AG04449 (cell line): ENCODE measurements around the gene FRK.

Experiments used
- CTCF ChIA-PET: fragments of 350-600 bp; formaldehyde crosslinking; extraction: SDS; loops from one replicate; lab custom pipeline; 2021; ENCODE audit warnings: antibody characterized with exemption; lab: Yijun Ruan, JAX
- POLR2A ChIA-PET: fragments of 400-600, 350-600 bp; formaldehyde crosslinking; extraction: SDS; loops from one replicate; lab custom pipeline; 2020; ENCODE audit warnings: antibody characterized with exemption, inconsistent platforms; lab: Yijun Ruan, JAX
- DNase-seq: peaks from one replicate; pipeline ENCODE4 v3.0.0-alpha.2; 2010; ENCODE audit warnings: low read depth, low spot score
- H3K4me3 ChIP-seq: 2 replicates; pipeline ENCODE4 v1.5.1; 2011; ENCODE audit warnings: low read depth, mild to moderate bottlenecking, control low read depth, low read length
- TF ChIP-seq, protein P1 (sequence below): IDR thresholded peaks from one replicate; pipeline ENCODE4 v1.5.1; 2011; ENCODE audit warnings: mild to moderate bottlenecking, moderate library complexity, low read length, control low read depth, inconsistent platforms; ENCODE audit not compliant: insufficient read depth; ENCODE audit errors: missing control alignments

The FRK gene

GRCh38 chr6:116078945-116079344, 18.3 kb upstream of the FRK start:
- H3K4me3 ChIP-seq = no peak overlapping the region
- TF ChIP-seq, protein P1, sequence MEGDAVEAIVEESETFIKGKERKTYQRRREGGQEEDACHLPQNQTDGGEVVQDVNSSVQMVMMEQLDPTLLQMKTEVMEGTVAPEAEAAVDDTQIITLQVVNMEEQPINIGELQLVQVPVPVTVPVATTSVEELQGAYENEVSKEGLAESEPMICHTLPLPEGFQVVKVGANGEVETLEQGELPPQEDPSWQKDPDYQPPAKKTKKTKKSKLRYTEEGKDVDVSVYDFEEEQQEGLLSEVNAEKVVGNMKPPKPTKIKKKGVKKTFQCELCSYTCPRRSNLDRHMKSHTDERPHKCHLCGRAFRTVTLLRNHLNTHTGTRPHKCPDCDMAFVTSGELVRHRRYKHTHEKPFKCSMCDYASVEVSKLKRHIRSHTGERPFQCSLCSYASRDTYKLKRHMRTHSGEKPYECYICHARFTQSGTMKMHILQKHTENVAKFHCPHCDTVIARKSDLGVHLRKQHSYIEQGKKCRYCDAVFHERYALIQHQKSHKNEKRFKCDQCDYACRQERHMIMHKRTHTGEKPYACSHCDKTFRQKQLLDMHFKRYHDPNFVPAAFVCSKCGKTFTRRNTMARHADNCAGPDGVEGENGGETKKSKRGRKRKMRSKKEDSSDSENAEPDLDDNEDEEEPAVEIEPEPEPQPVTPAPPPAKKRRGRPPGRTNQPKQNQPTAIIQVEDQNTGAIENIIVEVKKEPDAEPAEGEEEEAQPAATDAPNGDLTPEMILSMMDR = no peak
- CTCF ChIA-PET = interaction anchor here (1.0 to 1.3 kb wide), 2 partner anchors 18 kb away, joined by 4 to 5 read pairs; partner anchors contain the start of gene FRK
- POLR2A ChIA-PET = no interaction called here
- no peak for DNase-seq

GRCh38 chr6:116078522-116078921, 17.8 kb upstream of the FRK start:
- H3K4me3 ChIP-seq = no peak overlapping the region
- ChIA-PET CTCF (interaction anchor here (1.0 to 1.3 kb wide), 3 partner anchors 18 to 67 kb away, joined by 3 to 5 read pairs (median 4); partner anchors contain the start of gene FRK), POLR2A (no interaction called here)
- TF ChIP-seq, protein P1 = no peak
- DNase-seq = no peak

DNA sequence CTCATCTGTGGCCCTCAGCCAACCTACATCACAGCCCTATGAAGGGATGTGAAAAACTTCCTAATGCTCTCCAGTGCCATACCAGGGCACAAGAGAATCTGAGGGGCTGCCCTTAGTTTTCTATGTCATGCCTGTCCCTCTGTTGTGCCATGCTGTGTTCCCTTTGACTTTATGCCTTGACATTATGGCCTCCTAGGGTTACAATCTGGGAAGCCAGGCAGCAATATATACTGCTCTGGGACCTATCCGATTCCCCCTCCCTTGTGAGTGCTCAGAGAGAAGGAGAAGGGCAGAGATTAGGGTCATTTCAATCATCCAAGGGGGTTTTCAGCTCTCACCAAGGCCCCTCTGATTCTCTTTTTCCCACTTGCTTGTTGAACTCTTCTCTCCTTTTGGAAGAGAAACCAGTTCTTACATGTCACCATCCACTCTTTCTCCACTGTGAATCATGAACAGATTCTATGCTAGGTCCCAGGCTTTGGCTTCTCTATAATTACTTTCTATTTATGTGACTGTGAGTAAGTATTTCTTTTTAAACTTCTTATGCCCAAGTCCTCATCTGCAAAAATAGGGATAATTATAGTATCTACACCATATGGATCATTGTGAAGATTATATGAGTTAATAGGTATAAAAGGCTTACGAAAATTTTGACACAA, 14.2 kb upstream of the FRK start:
- TF ChIP-seq, protein P1 = no peak
- ChIA-PET POLR2A (no interaction called here), CTCF (no interaction called here)
- no peak overlapping the region for H3K4me3 ChIP-seq
- DNase-seq = no peak

- TF ChIP-seq, protein P1 = no peak
- no peak overlapping the region for H3K4me3 ChIP-seq
- CTCF ChIA-PET = interaction anchor here (0.8 kb wide), 1 partner anchor 14 kb away, joined by 3 read pairs; no protein-coding TSS in a partner anchor
- DNase-seq = no peak
- POLR2A ChIA-PET = no interaction called here
Measured at GRCh38 chr6:116073765-116074440, 13.2 kb upstream of the FRK start.

GRCh38 chr6:116072368-116072767, 11.7 kb upstream of the FRK start:
- DNase-seq = no peak

More at GRCh38 chr6:116072368-116072767, 11.7 kb upstream of the FRK start:
- ChIA-PET POLR2A (no interaction called here), CTCF (interaction anchor here (1.0 kb wide), 1 partner anchor 11 kb away, joined by 3 read pairs; no protein-coding TSS in a partner anchor)
- TF ChIP-seq, protein P1 = no peak
- no peak overlapping the region for H3K4me3 ChIP-seq
